Tibial nerve (tissue), 3 donors: Measurements from ENCODE around the gene RXRB.

Source experiments
- POLR2A ChIP-seq, 2 donors: fragments of 450-650 bp; IDR thresholded peaks; one replicate each; pipeline ENCODE4 v1.6.1; 2017; ENCODE audit warnings: antibody characterized with exemption in 2 of 2, mild to moderate bottlenecking in 2 of 2, moderate library complexity in 2 of 2
- TF ChIP-seq, protein P1 (sequence below), 5 experiments: fragments of 200-600 bp in 3 of 5; fragments of 450-650 bp in 2 of 5; sonication (generic) in 3 of 5; IDR thresholded peaks; one replicate each; pipeline ENCODE4 v1.5.1; 2016 to 2019; ENCODE audit warnings: antibody characterized with exemption in 5 of 5, mild to moderate bottlenecking in 3 of 5, moderate library complexity in 2 of 5

DNA sequence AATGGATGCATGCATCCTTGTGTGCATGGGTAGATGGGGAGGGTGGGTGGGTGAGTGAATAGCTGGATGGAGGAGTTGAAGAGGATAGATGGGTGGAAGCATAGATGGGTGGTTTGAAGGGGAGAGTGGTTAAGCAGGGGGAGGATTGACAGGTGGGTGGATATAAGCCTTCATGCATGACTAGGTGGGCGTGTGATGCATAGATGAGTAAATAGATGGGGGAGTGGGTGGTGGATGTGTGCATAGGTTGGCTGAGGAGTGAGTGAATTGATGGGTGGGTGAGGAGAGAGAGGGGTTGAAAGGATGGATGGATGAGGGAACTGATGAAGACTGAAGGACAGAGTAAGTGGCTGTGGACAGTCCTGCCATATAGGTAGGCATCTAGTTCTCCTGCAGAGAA lies 12.7 kb downstream of the RXRB start:
- TF ChIP-seq, protein P1, sequence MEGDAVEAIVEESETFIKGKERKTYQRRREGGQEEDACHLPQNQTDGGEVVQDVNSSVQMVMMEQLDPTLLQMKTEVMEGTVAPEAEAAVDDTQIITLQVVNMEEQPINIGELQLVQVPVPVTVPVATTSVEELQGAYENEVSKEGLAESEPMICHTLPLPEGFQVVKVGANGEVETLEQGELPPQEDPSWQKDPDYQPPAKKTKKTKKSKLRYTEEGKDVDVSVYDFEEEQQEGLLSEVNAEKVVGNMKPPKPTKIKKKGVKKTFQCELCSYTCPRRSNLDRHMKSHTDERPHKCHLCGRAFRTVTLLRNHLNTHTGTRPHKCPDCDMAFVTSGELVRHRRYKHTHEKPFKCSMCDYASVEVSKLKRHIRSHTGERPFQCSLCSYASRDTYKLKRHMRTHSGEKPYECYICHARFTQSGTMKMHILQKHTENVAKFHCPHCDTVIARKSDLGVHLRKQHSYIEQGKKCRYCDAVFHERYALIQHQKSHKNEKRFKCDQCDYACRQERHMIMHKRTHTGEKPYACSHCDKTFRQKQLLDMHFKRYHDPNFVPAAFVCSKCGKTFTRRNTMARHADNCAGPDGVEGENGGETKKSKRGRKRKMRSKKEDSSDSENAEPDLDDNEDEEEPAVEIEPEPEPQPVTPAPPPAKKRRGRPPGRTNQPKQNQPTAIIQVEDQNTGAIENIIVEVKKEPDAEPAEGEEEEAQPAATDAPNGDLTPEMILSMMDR (IDR thresholded peaks at IDR 0.05): no peak
- TF ChIP-seq POLR2A (IDR thresholded peaks at IDR 0.05): no peak
